Endothelial cell of umbilical vein (primary cell): ENCODE data around the gene STC2.

Experiments used
- CTCF ChIP-seq, 2 donors: IDR thresholded peaks; 1 replicate in 1 of 2; 2 replicates in 1 of 2; pipeline ENCODE4 v1.5.1; 2011; ENCODE audit warnings: low read length in 2 of 2, mild to moderate bottlenecking in 2 of 2, moderate library complexity in 2 of 2, control low read depth in 1 of 2, inconsistent platforms in 1 of 2, low read depth in 1 of 2; ENCODE audit not compliant: insufficient read depth in 1 of 2; ENCODE audit errors: extremely low read depth in 1 of 2
- EZH2 ChIP-seq: IDR thresholded peaks from 2 replicates; pipeline ENCODE4 v1.6.1; 2012; ENCODE audit warnings: borderline replicate concordance, low read depth, mild to moderate bottlenecking, moderate library complexity, low read length, inconsistent platforms; ENCODE audit not compliant: severe bottlenecking
- FOS ChIP-seq: IDR thresholded peaks from 2 replicates; pipeline ENCODE4 v1.6.1; 2011; ENCODE audit warnings: mild to moderate bottlenecking, low read length, moderate library complexity, borderline replicate concordance; ENCODE audit not compliant: insufficient read depth
- JUN ChIP-seq: IDR thresholded peaks from 2 replicates; pipeline ENCODE4 v1.6.1; 2011; ENCODE audit warnings: borderline replicate concordance, low read depth; ENCODE audit not compliant: insufficient read length, insufficient read depth
- MAX ChIP-seq: IDR thresholded peaks from 2 replicates; pipeline ENCODE4 v1.6.1; 2011; ENCODE audit not compliant: insufficient read depth, insufficient read length
- POLR2A ChIP-seq: IDR thresholded peaks from 2 replicates; pipeline ENCODE4 v1.6.1; 2012; ENCODE audit warnings: low read depth, mild to moderate bottlenecking, control low read depth, low read length
- POLR2AphosphoS5 ChIP-seq: IDR thresholded peaks from 2 replicates; pipeline ENCODE4 v1.6.1; 2012; ENCODE audit warnings: low read depth, mild to moderate bottlenecking, control low read depth, low read length, moderate library complexity; ENCODE audit not compliant: insufficient read depth

- TF ChIP-seq CTCF (IDR thresholded peaks at IDR 0.05; ENCODE audit: extremely low read depth in 1 of 2, insufficient read depth in 1 of 2, low read depth in 1 of 2, low read length in 2 of 2) (no peak), EZH2 (no peak), POLR2A (no peak), MAX (no peak), JUN (no peak), POLR2AphosphoS5 (peak; percentile 17), FOS (no peak)
Measured at GRCh38 chr5:173291722-173292658, 36.2 kb downstream of the STC2 start.
